GM12892 (cell line): ENCODE data around the gene SH2B2.
"Not testable (repeated sequence)": the region's sequence is repeated elsewhere in the genome, so short reads cannot be mapped to it uniquely, and the experiment has no call there.

ENCODE experiments used
- POLR2A ChIP-seq: IDR thresholded peaks from 2 replicates; pipeline ENCODE4 v1.6.1; 2011; ENCODE audit warnings: low read depth, low read length, control low read depth
- POLR2AphosphoS5 ChIP-seq: IDR thresholded peaks from 2 replicates; pipeline ENCODE4 v1.6.1; 2011; ENCODE audit warnings: low read depth, low read length, control low read depth

DNA sequence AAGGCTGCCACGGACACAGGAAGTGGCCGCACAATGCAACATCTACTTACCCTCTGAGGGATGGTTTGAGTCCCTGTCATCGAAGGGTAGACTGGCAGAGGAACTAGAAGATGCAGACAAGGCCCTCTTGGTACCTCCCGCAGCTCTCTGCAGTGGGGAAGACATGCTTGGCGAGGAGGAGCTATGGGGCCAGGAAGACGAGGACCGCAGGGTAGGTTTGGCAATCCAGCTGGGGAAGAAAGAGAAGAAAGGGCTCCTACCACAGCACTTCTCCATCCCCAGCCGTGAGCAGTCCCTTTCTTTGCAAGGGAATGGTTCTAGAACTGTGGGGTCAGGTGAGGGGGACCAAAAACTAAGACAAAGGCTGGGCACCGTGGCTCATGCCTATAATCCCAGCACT is 42.7 kb downstream of the SH2B2 start:
- not testable (repeated sequence) for TF ChIP-seq POLR2A, POLR2AphosphoS5
